Common myeloid progenitor, CD34-positive (primary cell): ENCODE results near the gene PCSK9.
"Not testable (repeated sequence)": the region's sequence is repeated elsewhere in the genome, so short reads cannot be mapped to it uniquely, and the experiment has no call there.

Experiments used
- CTCF ChIA-PET: fragments of 350-600 bp; sonication (Branson Sonifier 250); formaldehyde crosslinking; loops from one replicate; lab custom pipeline; 2021; ENCODE audit warnings: antibody characterized with exemption; lab: Charles Lee
- POLR2A ChIA-PET: fragments of 350-600 bp; sonication (Branson Sonifier 250); formaldehyde crosslinking; loops from one replicate; lab custom pipeline; 2021; ENCODE audit warnings: antibody characterized with exemption; lab: Charles Lee
- DNase-seq, 3 donors: peaks; one replicate each; pipeline versions ENCODE4 v3.0.0 to v3.0.0-alpha.2; 2013
- H3K27ac ChIP-seq, 2 experiments: 1 replicate in 1 of 2; 2 replicates in 1 of 2; pipeline ENCODE4 v1.7.0; 2013; ENCODE audit warnings: inconsistent platforms in 2 of 2, low read length in 2 of 2, mild to moderate bottlenecking in 2 of 2, low read depth in 1 of 2, moderate library complexity in 1 of 2; ENCODE audit not compliant: severe bottlenecking in 2 of 2, insufficient read depth in 1 of 2, poor library complexity in 1 of 2
- H3K27me3 ChIP-seq, 5 experiments: replicated peaks in 2 of 5; 1 replicate in 3 of 5; 2 replicates in 2 of 5; pipeline versions ENCODE4 v1.6.1 to v1.7.0; 2013; ENCODE audit warnings: low read length in 4 of 5, mild to moderate bottlenecking in 2 of 5, moderate library complexity in 2 of 5, inconsistent platforms in 1 of 5; ENCODE audit not compliant: insufficient read depth in 5 of 5, control insufficient read depth in 4 of 5
- H3K36me3 ChIP-seq, 4 experiments: 1 replicate in 2 of 4; 2 replicates in 2 of 4; pipeline versions ENCODE4 v1.6.1 to v1.7.0; 2013; ENCODE audit warnings: low read length in 3 of 4, control low read depth in 1 of 4, mild to moderate bottlenecking in 1 of 4; ENCODE audit not compliant: control insufficient read depth in 4 of 4, insufficient read depth in 4 of 4
- H3K4me1 ChIP-seq, 4 experiments: 1 replicate in 3 of 4; 2 replicates in 1 of 4; pipeline versions ENCODE4 v1.6.1 to v1.7.1; 2013; ENCODE audit warnings: low read length in 3 of 4, mild to moderate bottlenecking in 3 of 4, control low read depth in 1 of 4, inconsistent platforms in 1 of 4, moderate library complexity in 1 of 4; ENCODE audit not compliant: control insufficient read depth in 4 of 4, insufficient read depth in 4 of 4; ENCODE audit errors: control extremely low read depth in 1 of 4
- H3K4me3 ChIP-seq, 7 experiments: 1 replicate in 4 of 7; 2 replicates in 3 of 7; pipeline versions ENCODE4 v1.5.1 to v1.7.0; 2013; ENCODE audit warnings: mild to moderate bottlenecking in 7 of 7, low read length in 6 of 7, moderate library complexity in 6 of 7, inconsistent platforms in 2 of 7, low read depth in 2 of 7, control low read depth in 1 of 7; ENCODE audit not compliant: insufficient read depth in 4 of 7, control insufficient read depth in 1 of 7; ENCODE audit errors: extremely low read depth in 1 of 7
- H3K9me3 ChIP-seq, 5 experiments: 1 replicate in 4 of 5; 2 replicates in 1 of 5; pipeline versions ENCODE4 v1.6.1 to v1.7.1; 2013; ENCODE audit warnings: low read length in 4 of 5, mild to moderate bottlenecking in 2 of 5, inconsistent platforms in 1 of 5, low read depth in 1 of 5, moderate library complexity in 1 of 5; ENCODE audit not compliant: control insufficient read depth in 4 of 5, insufficient read depth in 2 of 5; ENCODE audit errors: control extremely low read depth in 1 of 5
- WGBS: methylation state at CpG from one replicate; pipeline ENCODE4 v1.1.5; 2013; ENCODE audit not compliant: insufficient coverage; 5-methylcytosine and 5-hydroxymethylcytosine counted together

PCSK9 gene

GRCh38 chr1:55109005-55109404, 69.7 kb downstream of the PCSK9 start:
- H3K9me3 ChIP-seq, H3K4me3 ChIP-seq, POLR2A ChIA-PET, H3K4me1 ChIP-seq, H3K27ac ChIP-seq, CTCF ChIA-PET, H3K27me3 ChIP-seq, DNase-seq: not testable (repeated sequence)
- WGBS: 96% methylated on average over 14 of the region's 14 CpGs
- peaks cover 31 to 88% (median 46%) of the 10 kb centered on the region in 4 experiments for H3K36me3 ChIP-seq
